ENCODE measurements around the gene SMARCC2.

Gene SMARCC2

DNA sequence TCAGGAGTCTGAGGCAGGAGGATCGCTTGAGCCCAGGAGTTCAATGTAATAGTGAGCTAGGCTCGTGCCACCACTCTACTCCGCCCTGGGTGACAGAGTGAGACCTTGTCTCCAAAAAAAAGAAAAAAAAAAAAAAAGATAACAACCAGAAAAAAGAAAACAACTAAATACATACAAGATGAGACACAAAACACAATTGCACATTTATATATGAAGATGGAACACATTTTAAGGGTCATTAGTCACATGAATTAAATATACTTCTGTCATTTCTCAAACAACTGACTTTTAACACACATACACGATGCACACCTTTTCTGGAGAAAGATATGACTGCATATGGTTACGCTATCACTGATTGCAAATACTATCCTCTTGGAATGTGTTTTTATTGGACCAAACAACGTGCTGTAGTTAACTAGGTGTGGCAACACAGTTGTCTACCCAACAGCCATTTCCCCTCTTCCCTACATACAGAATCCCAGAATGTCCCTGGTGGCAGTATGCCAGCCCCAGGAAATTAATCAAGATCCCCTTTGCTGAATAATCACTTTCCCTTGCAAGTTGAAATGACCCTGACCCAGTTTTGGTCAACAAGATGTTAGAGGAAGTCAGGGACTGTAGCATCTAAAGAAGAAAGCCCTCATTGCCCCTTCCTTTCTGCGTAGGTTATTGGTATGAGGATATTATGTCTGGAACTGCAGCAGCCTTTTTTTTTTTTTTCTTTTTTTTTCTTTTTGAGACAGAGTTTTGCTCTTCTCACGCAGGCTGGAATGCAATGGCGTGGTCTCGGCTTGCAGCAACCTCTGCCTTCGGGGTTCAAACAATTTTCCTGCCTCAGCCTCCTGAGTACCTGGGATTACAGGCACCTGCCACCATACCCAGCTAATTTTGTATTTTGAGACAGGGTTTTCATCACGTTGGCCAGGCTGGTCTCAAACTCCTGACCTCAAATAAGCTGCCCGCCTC lies 42.5 kb downstream of the SMARCC2 start:
- no peak for DNase-seq

GRCh38 chr12:56145217-56145616 lies 44.1 kb downstream of the SMARCC2 start:
- DNase-seq: no peak

GRCh38 chr12:56143870-56144269 lies 45.4 kb downstream of the SMARCC2 start:
- no peak for DNase-seq

- DNase-seq: no peak
Measured at GRCh38 chr12:56143217-56143616, 46.1 kb downstream of the SMARCC2 start.

DNA sequence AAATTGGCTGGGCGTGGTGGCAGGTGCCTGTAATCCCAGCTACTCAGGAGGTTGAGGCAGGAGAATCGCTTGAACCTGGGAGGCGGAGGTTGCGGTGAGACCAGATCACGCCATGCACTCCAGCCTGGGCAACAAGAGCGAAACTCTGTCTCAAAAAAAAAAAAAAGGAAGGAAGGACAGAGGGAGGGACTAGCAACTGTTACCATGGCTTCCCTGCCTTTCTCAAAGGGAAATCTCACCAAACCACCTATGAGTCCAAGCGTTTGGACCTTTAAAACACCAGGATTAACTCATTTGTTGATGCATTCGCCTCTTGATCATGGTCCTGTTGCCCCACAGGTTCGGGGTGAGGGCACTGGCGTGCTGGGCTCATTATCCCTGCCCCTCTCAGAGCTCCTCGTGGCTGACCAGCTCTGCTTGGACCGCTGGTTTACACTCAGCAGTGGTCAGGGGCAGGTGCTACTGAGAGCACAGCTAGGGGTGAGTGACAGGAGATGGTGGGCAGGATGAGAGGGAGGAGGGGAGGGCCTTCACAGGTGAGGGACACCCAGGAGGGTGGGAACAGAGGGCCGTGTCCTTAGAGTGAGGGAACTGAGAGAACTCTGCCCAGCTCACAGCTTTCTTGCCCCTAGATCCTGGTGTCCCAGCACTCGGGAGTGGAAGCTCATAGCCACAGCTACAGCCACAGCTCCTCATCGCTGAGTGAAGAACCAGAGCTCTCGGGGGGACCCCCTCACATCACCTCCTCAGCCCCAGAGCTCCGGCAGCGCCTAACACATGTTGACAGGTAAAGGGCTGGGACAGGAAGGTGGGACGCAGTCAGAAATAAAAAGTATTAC lies 47.1 kb downstream of the SMARCC2 start:
- no peak for DNase-seq

- no peak for DNase-seq
Measured at GRCh38 chr12:56137853-56138571, 51.3 kb downstream of the SMARCC2 start.

DNA sequence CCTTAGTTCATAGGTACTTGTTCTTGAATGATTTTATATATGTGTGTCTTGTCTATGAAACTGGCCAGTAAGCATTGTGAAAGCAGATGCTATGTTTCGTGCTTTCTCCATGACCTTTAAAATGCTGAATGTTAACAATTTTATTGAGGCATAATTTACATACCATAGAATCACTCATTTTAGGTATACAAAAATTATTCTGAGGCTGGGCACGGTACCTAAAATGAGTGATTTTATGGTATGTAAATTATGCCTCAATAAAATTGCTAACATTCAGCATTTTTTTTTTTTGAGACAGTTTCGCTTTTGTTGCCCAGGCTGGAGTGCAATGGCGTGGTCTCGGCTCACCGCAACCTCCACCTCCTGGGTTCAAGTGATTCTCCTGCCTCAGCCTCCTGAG lies 54.4 kb downstream of the SMARCC2 start:
- no peak for DNase-seq

GRCh38 chr12:56130876-56131275 lies 58.4 kb downstream of the SMARCC2 start:
- DNase-seq: no peak

DNA sequence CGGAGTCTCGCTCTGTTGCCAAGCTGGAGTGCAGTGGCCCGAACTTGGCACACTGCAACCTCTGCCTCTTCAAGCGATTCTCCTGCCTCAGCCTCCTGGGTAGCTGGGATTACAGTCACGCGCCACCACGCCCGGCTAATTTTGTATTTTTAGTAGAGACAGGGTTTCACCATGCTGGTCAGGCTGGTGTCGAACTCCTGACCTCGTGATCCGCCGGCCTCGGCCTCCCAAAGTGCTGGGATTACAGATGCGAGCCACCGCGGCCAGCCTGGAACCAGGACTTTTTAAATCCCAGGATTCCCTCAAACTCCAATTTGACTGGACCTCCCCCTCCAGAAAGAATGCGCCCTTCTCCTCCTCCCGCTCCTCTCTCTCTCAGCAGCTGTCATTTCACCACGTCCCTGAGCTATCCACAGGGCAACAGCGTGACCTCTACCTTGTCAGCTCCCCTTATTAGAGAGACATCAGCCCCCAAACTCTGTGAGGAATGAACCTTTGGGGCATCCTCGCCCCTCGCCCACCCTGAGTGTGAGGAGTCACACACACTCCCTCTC lies 59.3 kb downstream of the SMARCC2 start:
- no peak for DNase-seq

DNA sequence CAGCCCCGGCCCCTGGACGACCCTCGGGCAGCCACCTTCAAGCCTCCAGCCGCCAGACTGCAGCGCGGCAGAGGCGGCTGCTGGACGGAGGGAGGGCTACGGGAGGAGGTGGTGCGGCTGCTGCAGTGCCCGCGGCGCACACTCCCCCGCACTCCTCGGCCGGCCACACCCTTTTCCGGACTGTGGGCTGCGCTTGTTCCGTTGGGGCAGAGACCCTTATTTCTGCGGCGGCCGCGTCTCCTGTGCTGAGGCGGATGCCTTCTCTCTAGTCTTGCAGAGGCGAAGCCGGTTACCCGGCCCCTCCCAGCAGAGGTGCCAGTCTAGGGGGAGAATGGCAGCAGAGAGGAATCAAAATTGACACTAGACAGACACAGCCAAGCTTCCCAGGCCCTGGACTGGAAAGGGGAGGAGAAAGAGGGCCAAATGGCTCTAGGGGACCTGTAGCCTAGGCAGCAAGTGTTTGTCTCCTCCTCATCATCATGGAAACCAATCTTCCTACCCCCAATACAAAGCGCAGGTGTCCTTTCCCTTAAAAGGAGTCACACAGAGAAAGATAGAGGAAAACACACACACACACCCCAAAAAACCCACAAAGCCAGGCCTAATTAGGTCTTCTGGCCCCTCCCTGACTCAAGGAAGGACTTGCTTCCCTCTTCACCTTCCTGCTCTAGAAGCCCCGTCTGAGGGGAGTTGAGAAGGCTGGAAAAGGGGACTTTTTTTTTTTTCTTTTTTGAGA lies 59.9 kb downstream of the SMARCC2 start:
- peak; percentile 48 for DNase-seq

GRCh38 chr12:56128670-56129205 lies 60.5 kb downstream of the SMARCC2 start:
- DNase-seq: no peak

DNA sequence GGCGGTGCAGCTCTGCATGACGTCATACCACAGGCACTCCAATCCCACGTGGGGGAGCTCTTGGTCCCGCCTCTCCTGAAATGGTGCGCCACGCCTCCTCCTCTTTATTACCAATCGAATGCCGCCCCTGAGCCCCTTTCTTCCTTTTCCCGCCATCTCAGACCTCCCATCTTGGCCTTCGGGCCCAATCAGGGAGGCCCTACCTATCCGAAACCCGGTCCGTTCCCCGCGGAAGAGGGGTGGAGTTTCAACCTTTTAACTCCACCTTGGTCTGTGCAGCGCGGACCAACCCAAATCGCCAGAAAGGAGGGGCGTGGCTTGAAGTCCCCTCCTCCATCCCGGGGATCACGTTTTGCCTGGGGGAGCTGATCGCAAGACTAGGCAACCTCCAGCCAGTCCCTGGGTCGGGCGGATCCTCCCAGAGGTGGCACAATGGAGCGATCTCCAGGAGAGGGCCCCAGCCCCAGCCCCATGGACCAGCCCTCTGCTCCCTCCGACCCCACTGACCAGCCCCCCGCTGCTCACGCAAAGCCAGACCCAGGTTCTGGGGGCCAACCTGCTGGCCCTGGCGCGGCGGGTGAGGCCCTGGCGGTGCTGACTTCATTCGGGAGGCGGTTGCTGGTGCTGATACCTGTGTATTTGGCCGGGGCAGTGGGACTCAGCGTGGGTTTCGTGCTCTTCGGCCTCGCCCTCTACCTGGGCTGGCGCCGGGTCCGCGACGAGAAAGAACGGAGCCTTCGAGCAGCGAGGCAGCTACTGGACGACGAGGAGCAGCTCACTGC lies 61.2 kb downstream of the SMARCC2 start, which contains the start of gene ESYT1:
TSS of gene ESYT1 (plus strand) at position 380 of the 782 bp plus-strand sequence. CDS start at position 433, 53 bp downstream.
- peak; percentile 94 for DNase-seq

DNA sequence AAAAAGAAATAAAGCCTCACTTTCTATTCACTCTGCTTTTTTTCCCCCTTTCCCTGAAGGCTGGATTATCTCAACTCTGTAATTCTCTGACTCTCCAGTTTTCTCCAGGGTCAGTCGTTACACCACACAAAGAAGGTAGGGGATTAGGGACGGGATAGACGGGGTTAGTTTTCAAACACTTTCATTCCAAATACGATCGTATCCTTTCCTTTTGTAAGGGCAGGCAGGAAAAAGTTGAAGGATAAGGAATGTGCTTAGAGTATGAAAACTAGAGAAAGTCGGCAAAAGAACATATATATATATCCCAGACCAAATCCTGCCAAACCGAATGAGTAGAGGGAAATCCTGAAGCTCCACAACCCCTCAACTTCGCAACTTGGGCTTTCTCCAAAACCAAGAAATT lies 61.8 kb downstream of the SMARCC2 start:
- DNase-seq: no peak

DNA sequence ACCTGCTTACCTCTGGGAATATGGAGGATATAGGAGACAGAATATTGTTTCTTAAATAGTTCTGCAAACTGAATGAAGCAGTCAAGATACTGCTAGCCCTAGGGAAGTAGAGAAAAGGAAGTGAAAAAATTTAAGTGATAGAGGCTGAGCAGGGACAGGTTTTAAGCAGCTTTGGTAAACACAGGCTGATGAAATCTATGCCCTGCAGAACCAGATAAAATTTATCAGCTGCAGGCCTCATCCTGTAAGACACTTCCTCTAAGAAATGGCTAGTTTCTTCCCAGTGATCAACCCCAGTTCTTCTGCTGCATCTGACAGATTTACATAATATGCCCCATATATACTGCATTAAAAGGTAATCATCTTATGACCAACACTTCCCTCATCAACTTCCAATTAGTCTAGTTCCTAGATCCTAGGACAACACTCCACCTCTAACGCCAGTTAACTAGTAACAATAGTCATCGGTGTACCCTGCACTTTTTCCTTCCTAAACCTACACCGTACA lies 62.5 kb downstream of the SMARCC2 start:
- DNase-seq: no peak

DNA sequence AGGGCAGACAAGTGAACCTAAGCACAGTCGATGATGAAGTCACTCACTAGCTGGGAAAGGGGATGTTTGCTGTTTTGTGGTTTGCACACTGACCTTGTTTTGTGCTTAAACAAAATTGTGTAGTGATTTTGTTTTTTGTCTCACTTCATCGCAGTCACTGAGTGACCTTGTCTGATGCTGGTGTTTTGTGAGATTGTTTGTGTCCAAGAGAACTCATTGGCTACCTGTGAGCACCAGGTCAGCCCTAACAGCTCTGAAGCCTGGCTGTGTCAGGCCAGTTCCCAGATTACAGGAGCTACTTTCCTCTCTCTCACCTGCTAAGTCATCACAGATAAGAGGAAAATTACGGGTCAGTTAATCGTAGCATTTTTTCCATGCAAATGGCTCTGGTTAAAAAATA lies 65.2 kb downstream of the SMARCC2 start:
- DNase-seq: no peak

DNA sequence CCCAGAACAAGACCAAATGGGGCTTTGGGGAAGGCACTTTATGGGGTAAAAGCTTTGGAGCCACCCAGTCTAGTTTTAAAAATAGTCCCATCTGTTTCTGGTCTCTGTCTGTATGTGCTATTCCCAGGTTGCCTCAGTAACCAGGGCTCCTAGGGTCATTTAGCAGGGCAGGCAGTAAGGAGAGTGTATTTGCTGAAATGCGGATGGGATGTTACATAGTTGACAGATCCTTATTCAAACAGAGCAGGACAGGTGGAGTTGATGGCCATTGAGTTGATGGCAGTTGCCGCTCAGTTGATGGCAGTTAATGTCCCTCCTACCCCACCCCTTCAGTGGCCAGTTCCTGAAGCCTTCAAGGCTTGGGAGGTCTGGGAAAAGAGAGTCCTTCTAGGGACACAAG lies 66.6 kb downstream of the SMARCC2 start:
- DNase-seq: no peak

- no peak for DNase-seq
Measured at GRCh38 chr12:56121204-56121870, 67.9 kb downstream of the SMARCC2 start.

GRCh38 chr12:56120158-56120846 lies 69.0 kb downstream of the SMARCC2 start:
- no peak for DNase-seq

DNA sequence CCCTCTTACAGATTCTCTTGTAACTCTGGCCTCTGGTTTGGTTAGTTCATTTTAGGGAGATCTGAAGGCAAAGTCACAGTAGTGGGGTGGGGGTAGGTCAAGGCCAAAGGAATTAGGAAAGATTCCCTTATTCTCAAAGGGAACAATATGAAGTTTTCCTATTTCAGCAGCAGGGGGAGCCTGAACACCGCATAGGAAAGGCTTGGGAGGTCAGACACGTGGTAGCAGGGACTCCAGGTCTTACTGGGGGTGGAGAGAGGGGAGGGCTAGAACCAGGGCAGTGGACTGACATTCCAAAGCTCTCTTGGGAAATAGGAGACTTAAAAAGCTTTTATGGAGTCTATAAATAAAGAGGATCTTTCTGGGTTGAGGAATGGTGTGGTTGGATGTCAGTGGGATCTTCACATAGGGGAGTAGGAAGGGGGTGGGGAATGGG lies 69.9 kb downstream of the SMARCC2 start:
- peak; percentile 39 for DNase-seq
